Smooth muscle cell (in vitro differentiated cells): ENCODE results near the gene PJVK. TPM values are rescaled to one million over a fixed set of nuclear protein-coding genes. Genes with fewer than 3 reads are reported as not detected.
"Not testable (repeated sequence)": the region's sequence is repeated elsewhere in the genome, so short reads cannot be mapped to it uniquely, and the experiment has no call there.

Experiments used
- DNase-seq: peaks from one replicate; lab custom pipeline; 2025; ENCODE audit not compliant: unreplicated experiment; lab: John Stamatoyannopoulos, UW
- H2AFZ ChIP-seq: fragments of 200-600 bp; sonication (generic); 2 replicates; pipeline ENCODE4 v1.6.0; 2016; ENCODE audit warnings: antibody characterized with exemption, low read depth, mild to moderate bottlenecking
- H3F3A ChIP-seq: fragments of 200-600 bp; sonication (generic); 2 replicates; pipeline ENCODE4 v1.6.0; 2017; ENCODE audit warnings: antibody characterized with exemption, low read depth
- H3K27ac ChIP-seq: fragments of 200-600 bp; sonication (generic); 2 replicates; pipeline ENCODE4 v1.5.1; 2016; ENCODE audit warnings: low read depth, mild to moderate bottlenecking
- H3K27me3 ChIP-seq: fragments of 200-600 bp; sonication (generic); 2 replicates; pipeline ENCODE4 v1.6.1; 2016; ENCODE audit warnings: low read depth, mild to moderate bottlenecking
- H3K36me3 ChIP-seq: fragments of 200-600 bp; sonication (generic); 2 replicates; pipeline ENCODE4 v1.5.1; 2016; ENCODE audit warnings: low read depth
- H3K4me1 ChIP-seq: fragments of 200-600 bp; sonication (generic); 2 replicates; pipeline ENCODE4 v1.5.1; 2016; ENCODE audit warnings: low read depth
- H3K4me2 ChIP-seq: fragments of 200-600 bp; sonication (generic); 2 replicates; pipeline ENCODE4 v1.6.0; 2016; ENCODE audit warnings: mild to moderate bottlenecking
- H3K4me3 ChIP-seq: fragments of 200-600 bp; sonication (generic); 2 replicates; pipeline ENCODE4 v1.5.1; 2016; ENCODE audit warnings: mild to moderate bottlenecking
- H3K79me2 ChIP-seq: fragments of 200-600 bp; sonication (generic); 2 replicates; pipeline ENCODE4 v1.6.0; 2016; ENCODE audit warnings: low read depth, mild to moderate bottlenecking
- H3K9ac ChIP-seq: fragments of 200-600 bp; sonication (generic); 2 replicates; pipeline ENCODE4 v1.6.0; 2016; ENCODE audit warnings: low read depth
- H3K9me3 ChIP-seq: fragments of 200-600 bp; sonication (generic); replicated peaks from 2 replicates; pipeline ENCODE4 v1.5.1; 2016; ENCODE audit warnings: low read depth
- H4K20me1 ChIP-seq: fragments of 200-600 bp; sonication (generic); 2 replicates; pipeline ENCODE4 v1.6.0; 2016; ENCODE audit warnings: low read depth
- WGBS: methylation state at CpG from one replicate; pipeline ENCODE4 v1.1.7; 2016; ENCODE audit warnings: low lambda C conversion rate; 5-methylcytosine and 5-hydroxymethylcytosine counted together
- polyA plus RNA-seq: library from polyadenylated mRNA; unstranded; fragments of >200 nt; fragmentation: Nextera tagmentation; extraction: Ambion mirVana; gene quantifications from 2 replicates; pipeline ENCODE4 v1.2.1, GENCODE V29; 2016
- total RNA-seq: library from RNA; depleted of rRNA; stranded (reverse); fragments of >200 nt; gene quantifications from 2 replicates; pipeline ENCODE4 v1.2.3, GENCODE V29; 2014
- TF ChIP-seq, protein P1 (sequence below): fragments of 200-600 bp; sonication (generic); IDR thresholded peaks from 2 replicates; pipeline ENCODE4 v1.5.1; 2017; ENCODE audit warnings: borderline replicate concordance, mild to moderate bottlenecking, antibody characterized with exemption; ENCODE audit not compliant: insufficient read depth, poor library complexity, severe bottlenecking

Gene PJVK
- total and polyA plus RNA-seq, 2 experiments from 2014 or later = 1.9 to 3.3 TPM

DNA sequence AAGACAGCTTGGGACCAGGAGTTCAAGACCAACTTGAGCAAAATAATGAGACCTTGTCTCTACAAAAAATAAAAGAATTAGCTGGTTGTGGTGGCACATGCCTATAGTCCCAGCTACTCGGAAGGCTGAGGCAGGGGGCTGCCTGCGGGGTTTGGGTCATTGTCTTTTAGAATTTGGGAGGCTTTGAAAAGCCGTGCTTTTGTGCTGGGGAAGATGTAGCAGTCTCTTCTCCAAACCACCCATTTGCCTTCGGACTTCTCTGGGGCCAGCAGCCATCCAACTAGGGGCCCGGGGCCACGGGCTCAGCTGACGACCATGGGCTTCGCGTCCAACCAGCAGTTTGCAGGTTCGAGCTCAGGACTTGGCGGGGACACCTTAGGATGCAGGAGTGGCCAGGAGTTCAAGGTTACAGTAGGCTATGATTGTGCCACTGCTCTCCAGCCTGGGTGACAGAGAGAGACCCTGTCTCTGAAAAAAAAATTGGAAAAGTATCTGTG, 6.3 kb downstream of the PJVK start:
- Histone ChIP-seq H3K9me3 (no peaks in the 10 kb centered on the region), H3K27me3 (no peaks in the 10 kb centered on the region), H3F3A (peaks cover 5% of the 10 kb centered on the region), H3K79me2 (no peaks in the 10 kb centered on the region), H3K27ac (no peak overlapping the region), H3K4me3 (no peak overlapping the region), H3K36me3 (no peaks in the 10 kb centered on the region), H3K4me1 (no peaks in the 10 kb centered on the region), H3K9ac (no peak overlapping the region), H4K20me1 (no peaks in the 10 kb centered on the region), H2AFZ (no peak overlapping the region), H3K4me2 (no peak overlapping the region)
- no peak for DNase-seq
- WGBS = 89% methylated on average over 11 of the region's 11 CpGs
- TF ChIP-seq, protein P1, sequence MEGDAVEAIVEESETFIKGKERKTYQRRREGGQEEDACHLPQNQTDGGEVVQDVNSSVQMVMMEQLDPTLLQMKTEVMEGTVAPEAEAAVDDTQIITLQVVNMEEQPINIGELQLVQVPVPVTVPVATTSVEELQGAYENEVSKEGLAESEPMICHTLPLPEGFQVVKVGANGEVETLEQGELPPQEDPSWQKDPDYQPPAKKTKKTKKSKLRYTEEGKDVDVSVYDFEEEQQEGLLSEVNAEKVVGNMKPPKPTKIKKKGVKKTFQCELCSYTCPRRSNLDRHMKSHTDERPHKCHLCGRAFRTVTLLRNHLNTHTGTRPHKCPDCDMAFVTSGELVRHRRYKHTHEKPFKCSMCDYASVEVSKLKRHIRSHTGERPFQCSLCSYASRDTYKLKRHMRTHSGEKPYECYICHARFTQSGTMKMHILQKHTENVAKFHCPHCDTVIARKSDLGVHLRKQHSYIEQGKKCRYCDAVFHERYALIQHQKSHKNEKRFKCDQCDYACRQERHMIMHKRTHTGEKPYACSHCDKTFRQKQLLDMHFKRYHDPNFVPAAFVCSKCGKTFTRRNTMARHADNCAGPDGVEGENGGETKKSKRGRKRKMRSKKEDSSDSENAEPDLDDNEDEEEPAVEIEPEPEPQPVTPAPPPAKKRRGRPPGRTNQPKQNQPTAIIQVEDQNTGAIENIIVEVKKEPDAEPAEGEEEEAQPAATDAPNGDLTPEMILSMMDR = no peak

DNA sequence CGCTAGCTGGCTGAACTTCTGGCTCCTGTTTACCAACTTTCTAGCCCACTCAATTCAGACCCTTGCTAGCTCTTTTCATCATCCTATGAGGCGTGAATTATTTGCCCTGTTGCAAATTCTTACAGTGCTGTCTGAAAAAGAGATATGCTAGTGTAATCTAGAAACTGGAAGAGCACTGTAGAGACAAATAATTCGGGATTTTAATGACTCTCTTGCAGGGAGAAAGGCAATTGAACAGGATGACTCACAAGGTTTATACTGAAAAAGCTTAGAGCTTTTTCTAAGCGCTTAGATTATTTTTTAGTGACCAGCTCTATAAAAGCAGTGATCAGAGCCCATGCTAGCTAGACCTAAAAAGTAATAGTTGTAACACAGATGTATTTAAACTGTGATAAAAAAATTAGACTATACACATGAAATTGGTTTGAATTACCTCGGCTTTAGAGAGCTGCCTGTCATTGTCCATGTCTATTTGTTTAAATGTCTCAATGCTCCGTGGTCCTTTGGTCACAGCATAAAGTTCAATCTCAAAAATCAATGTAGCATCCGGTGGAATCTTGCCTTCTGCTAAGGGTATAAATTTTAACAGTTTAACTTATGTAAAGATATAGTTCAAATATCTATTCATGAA, 18.2 kb downstream of the PJVK start:
- no peak for DNase-seq
- H3K9me3 ChIP-seq = no peaks in the 10 kb centered on the region
- H3F3A ChIP-seq = no peaks in the 10 kb centered on the region
- H2AFZ ChIP-seq = no peak overlapping the region
- H3K4me2 ChIP-seq = no peak overlapping the region
- H3K4me1 ChIP-seq = no peaks in the 10 kb centered on the region
- H4K20me1 ChIP-seq = peaks cover 11% of the 10 kb centered on the region
- H3K9ac ChIP-seq = no peak overlapping the region
- 68% methylated on average over 7 of the region's 7 CpGs for WGBS
- TF ChIP-seq, protein P1 = no peak
- H3K27me3 ChIP-seq = no peaks in the 10 kb centered on the region
- no peak overlapping the region for H3K4me3 ChIP-seq
- H3K36me3 ChIP-seq = peaks cover 5% of the 10 kb centered on the region
- peaks cover 13% of the 10 kb centered on the region for H3K79me2 ChIP-seq
- no peak overlapping the region for H3K27ac ChIP-seq

DNA sequence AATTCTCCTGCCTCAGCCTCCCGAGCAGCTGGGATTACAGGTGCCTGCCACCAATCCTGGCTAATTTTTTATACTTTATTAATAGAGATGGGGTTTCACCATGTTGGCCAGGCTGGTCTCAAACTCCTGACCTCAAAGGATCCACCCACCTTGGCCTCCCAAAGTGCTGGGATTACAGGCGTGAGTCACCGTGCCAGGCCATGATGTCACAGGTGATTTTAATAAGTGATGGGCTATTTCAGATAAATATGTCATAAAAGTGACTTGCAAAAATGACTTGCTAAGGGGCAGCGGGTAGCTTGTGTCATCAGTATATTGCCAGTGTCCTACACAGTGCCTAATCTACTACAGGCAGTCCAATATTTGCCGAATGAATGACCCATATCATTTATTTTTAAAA, 20.1 kb downstream of the PJVK start:
- H3F3A ChIP-seq, H3K27me3 ChIP-seq, H3K9me3 ChIP-seq, H3K36me3 ChIP-seq, H3K4me2 ChIP-seq, DNase-seq, H2AFZ ChIP-seq, H3K27ac ChIP-seq, H3K4me3 ChIP-seq, H3K9ac ChIP-seq, H3K4me1 ChIP-seq: not testable (repeated sequence)
- 97% methylated on average over 5 of the region's 5 CpGs for WGBS
- Histone ChIP-seq H4K20me1 (peaks cover 11% of the 10 kb centered on the region), H3K79me2 (peaks cover 25% of the 10 kb centered on the region)

DNA sequence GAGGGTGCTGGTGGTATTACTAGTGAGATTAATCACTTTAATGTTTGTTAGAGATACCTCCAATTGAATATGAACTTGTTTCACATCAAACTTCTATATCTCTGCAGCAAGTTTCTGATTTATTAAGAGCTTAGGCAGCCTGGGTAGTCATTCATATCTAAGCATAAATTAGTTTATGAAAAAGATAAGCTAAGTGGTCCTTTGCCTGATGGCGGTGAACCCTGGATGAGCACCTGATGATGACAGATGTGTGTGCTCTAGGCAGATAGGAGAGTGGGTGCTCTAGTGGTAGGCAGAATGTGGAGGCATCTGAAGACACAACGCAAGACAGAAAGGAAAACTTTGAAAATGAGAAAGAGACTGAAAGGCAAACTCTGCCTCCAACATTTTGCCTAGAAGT, 22.2 kb downstream of the PJVK start:
- Histone ChIP-seq H3K9me3 (no peaks in the 10 kb centered on the region), H3K4me2 (no peak overlapping the region), H3K4me3 (no peak overlapping the region), H4K20me1 (peaks cover 11% of the 10 kb centered on the region), H3K79me2 (peaks cover 45% of the 10 kb centered on the region), H3K4me1 (peaks cover 13% of the 10 kb centered on the region), H3K36me3 (no peaks in the 10 kb centered on the region), H3K27me3 (no peaks in the 10 kb centered on the region), H3F3A (no peaks in the 10 kb centered on the region), H3K27ac (no peak overlapping the region), H3K9ac (no peak overlapping the region), H2AFZ (no peak overlapping the region)
- WGBS = 90% methylated on average over 2 of the region's 2 CpGs
- TF ChIP-seq, protein P1 = no peak
- DNase-seq = no peak
